Naive B cell (primary cell): ENCODE measurements around the gene LYZL6. TPM values are rescaled to one million over a fixed set of nuclear protein-coding genes. Genes with fewer than 3 reads are reported as not detected.

Source experiments
- ATAC-seq, 2 donors: fragments of 150-1000 bp; cut with Tn5 transposase; 2 replicates each; pipeline ENCODE4 v1.10.0; 2021; ENCODE audit warnings: low read depth in 2 of 2, mild to moderate bottlenecking in 2 of 2, moderate library complexity in 2 of 2
- DNase-seq: peaks from one replicate; pipeline ENCODE4 v3.0.0; 2022
- H3K27ac Mint-ChIP-seq, 6 donors: one replicate each; pipeline ENCODE4 v1.8.0; 2020 to 2022; ENCODE audit warnings: mild to moderate bottlenecking in 6 of 6, mixed read lengths in 6 of 6, moderate library complexity in 5 of 6, inconsistent platforms in 2 of 6
- H3K27me3 Mint-ChIP-seq, 3 donors: one replicate each; pipeline ENCODE4 v1.8.0; 2021 to 2022; ENCODE audit warnings: mixed read lengths in 3 of 3, mild to moderate bottlenecking in 1 of 3
- H3K36me3 Mint-ChIP-seq, 2 donors: one replicate each; pipeline ENCODE4 v1.8.0; 2020 to 2022; ENCODE audit warnings: mixed read lengths in 2 of 2, inconsistent platforms in 1 of 2, mild to moderate bottlenecking in 1 of 2
- H3K4me1 Mint-ChIP-seq, 3 donors: one replicate each; pipeline ENCODE4 v1.8.0; 2020 to 2022; ENCODE audit warnings: mixed read lengths in 3 of 3, inconsistent platforms in 1 of 3, mild to moderate bottlenecking in 1 of 3, moderate library complexity in 1 of 3
- H3K4me3 Mint-ChIP-seq, 8 donors: one replicate each; pipeline ENCODE4 v1.8.0; 2020 to 2022; ENCODE audit warnings: mild to moderate bottlenecking in 8 of 8, mixed read lengths in 8 of 8, moderate library complexity in 8 of 8, inconsistent platforms in 2 of 8
- H3K9me3 Mint-ChIP-seq, 7 donors: one replicate each; pipeline ENCODE4 v1.8.0; 2020 to 2022; ENCODE audit warnings: mixed read lengths in 7 of 7, mild to moderate bottlenecking in 5 of 7, inconsistent platforms in 2 of 7, moderate library complexity in 1 of 7
- polyA plus RNA-seq, 6 donors: library from polyadenylated mRNA; unstranded; fragments of 300-500 nt; fragmentation: Illumina TruSeq; gene quantifications; one replicate each; pipeline ENCODE4 v1.2.3, GENCODE V29; 2021; ENCODE audit warnings: low read depth in 6 of 6

The LYZL6 gene
- polyA plus RNA-seq, 6 donors from 2014 or later, result not detected

DNA sequence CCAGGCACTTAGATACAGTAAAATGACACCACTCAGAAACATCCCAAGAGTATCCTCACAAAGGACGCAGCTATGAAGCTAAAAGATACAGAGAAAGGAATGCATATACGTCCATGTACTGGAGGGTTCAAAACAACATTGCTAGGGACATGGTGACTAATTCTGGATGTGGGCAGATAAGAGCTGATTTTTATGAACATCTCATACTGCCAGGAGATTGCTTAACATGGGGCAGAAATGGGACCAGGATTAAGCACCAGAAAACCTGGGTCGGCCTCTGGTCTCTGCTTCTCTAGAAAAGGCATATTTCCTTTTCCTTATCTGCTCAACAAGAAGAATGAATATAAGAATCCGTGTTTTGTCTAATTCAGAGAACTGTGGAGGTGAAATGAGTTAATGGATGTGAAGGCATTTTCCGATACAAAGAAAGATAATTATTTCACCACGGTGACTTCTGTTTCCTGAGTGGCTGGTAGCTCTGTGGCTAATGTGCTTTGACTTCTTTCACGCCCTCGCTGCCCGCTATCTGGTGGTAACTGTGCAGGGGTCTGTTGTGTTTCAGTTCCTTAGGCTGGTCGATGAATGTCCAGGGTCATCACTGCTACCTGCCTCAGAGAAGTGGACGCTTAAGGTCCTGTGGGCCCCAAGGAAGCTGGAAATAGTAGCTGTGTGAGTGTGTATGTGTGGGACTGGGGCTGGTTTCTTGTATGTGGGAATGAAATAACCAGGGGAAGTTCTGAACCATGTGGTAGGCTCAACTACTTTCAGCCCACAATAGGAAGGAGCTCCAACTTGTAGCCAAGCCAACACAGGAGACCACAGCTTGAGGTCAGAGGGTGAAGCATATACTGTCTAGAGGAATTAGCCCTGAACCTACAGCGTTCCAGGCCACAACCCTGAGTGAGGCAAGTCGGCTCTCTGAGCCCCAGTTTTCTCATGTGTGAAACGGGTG, 47.6 kb downstream of the LYZL6 start:
- Mint-ChIP-seq H3K4me3 (peak overlapping the region in 1 of 8 donors; percentile 40), H3K9me3 (no peaks in the 10 kb centered on the region), H3K36me3 (no peaks in the 10 kb centered on the region), H3K4me1 (no peaks in the 10 kb centered on the region), H3K27me3 (peaks cover 5 to 19% (median 17%) of the 10 kb centered on the region in 3 donors), H3K27ac (peak overlapping the region in 1 of 6 donors; percentile 94)
- DNase-seq, result no peak
- ATAC-seq, result no peak

- H3K4me1 Mint-ChIP-seq, result peaks cover 0 to 4% (median 0%) of the 10 kb centered on the region in 3 donors
- no peaks in the 10 kb centered on the region for H3K36me3 Mint-ChIP-seq
Measured at GRCh38 chr17:35894206-35894605, 49.3 kb downstream of the LYZL6 start.

DNA sequence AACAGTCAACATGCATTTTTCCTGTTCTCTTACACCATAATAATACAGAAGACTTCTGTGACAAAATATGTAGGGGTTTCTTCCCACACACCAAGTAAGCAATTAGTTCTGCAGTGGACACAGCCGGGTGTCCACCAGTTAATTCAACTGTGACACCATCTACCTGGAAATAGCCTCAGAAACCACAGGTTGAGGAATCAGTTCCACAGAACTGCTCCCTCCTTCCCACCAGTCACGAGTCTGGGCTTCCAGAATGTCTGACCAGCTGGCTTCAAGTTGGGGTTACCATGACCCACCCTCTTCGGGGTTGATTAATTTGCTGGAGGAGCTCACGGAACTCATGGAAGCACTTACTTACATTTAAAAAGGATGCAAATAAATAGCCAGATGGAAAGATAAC, 49.8 kb downstream of the LYZL6 start:
- H3K27ac Mint-ChIP-seq, result no peak overlapping the region
- ATAC-seq, result no peak

More at GRCh38 chr17:35894206-35894605, 49.3 kb downstream of the LYZL6 start:
- no peak overlapping the region for H3K4me3 Mint-ChIP-seq
- DNase-seq (no peak), ATAC-seq (no peak)
- H3K27ac Mint-ChIP-seq, result no peak overlapping the region
- peaks cover 5 to 17% (median 9%) of the 10 kb centered on the region in 3 donors for H3K27me3 Mint-ChIP-seq
- H3K9me3 Mint-ChIP-seq, result no peaks in the 10 kb centered on the region

GRCh38 chr17:35892091-35893035, 51.1 kb downstream of the LYZL6 start:
- H3K4me1 Mint-ChIP-seq, result peaks cover 0 to 4% (median 0%) of the 10 kb centered on the region in 3 donors
- DNase-seq, result no peak
- no peaks in the 10 kb centered on the region for H3K36me3 Mint-ChIP-seq
- H3K9me3 Mint-ChIP-seq, result no peaks in the 10 kb centered on the region
- no peak overlapping the region for H3K27ac Mint-ChIP-seq
- no peak for ATAC-seq
- peaks cover 5 to 12% (median 8%) of the 10 kb centered on the region in 3 donors for H3K27me3 Mint-ChIP-seq
- peak overlapping the region in 1 of 8 donors; percentile 66 for H3K4me3 Mint-ChIP-seq

More for the DNA sequence above, 49.8 kb downstream of the LYZL6 start:
- no peak for DNase-seq
- peaks cover 0 to 4% (median 0%) of the 10 kb centered on the region in 3 donors for H3K4me1 Mint-ChIP-seq
- H3K4me3 Mint-ChIP-seq, result no peak overlapping the region
- no peaks in the 10 kb centered on the region for H3K9me3 Mint-ChIP-seq
- peaks cover 5 to 17% (median 8%) of the 10 kb centered on the region in 3 donors for H3K27me3 Mint-ChIP-seq
- no peaks in the 10 kb centered on the region for H3K36me3 Mint-ChIP-seq

DNA sequence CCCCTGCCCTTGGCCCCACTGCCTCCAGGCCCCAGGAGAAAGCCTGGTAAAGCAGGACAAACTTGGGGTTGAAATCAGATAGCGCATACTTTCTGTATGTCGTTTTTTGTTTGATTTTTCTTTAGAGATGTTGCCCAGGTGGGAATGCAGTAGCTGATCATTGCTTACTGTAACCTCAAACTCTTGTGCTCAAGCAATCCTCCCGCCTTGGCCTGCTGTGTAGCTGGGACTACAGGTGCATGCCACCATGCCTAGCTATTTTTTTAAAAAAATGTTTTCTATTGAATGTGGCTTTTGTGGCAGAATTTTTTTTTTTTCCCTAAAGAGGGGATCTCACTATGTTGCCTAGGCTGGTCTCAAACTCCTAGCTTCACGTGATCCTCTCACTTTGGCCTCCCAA, 52.2 kb downstream of the LYZL6 start:
- DNase-seq (no peak), ATAC-seq (no peak)
- H3K4me3 Mint-ChIP-seq, result no peak overlapping the region
- no peaks in the 10 kb centered on the region for H3K9me3 Mint-ChIP-seq
- H3K27me3 Mint-ChIP-seq, result peaks cover 5 to 12% (median 8%) of the 10 kb centered on the region in 3 donors
- H3K4me1 Mint-ChIP-seq, result peaks cover 0 to 4% (median 0%) of the 10 kb centered on the region in 3 donors
- H3K36me3 Mint-ChIP-seq, result no peaks in the 10 kb centered on the region
- no peak overlapping the region for H3K27ac Mint-ChIP-seq

DNA sequence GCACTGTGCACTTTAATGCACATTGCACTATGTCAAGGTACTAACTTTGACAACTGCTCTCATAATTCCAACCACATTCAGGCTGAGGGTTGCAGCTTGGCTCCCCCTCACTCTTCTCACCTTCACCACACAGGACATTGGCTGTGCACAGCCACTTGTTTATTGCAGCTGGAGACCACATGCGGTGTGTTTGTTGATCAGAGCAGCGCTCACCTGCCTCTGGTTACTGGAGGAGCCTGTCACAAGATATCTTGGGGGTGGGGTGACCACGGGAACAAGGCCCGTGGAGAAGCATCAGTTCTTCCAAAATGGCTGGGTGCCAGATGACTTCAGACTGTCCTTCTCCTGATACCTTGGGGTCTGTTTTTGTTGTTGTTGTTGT, 52.7 kb downstream of the LYZL6 start:
- Mint-ChIP-seq H3K27ac (no peak overlapping the region), H3K36me3 (no peaks in the 10 kb centered on the region), H3K9me3 (no peaks in the 10 kb centered on the region), H3K4me3 (no peak overlapping the region), H3K4me1 (peaks cover 0 to 4% (median 0%) of the 10 kb centered on the region in 3 donors), H3K27me3 (peaks cover 0 to 7% (median 4%) of the 10 kb centered on the region in 3 donors)
- ATAC-seq (no peak), DNase-seq (no peak)

GRCh38 chr17:35889818-35890773, 53.4 kb downstream of the LYZL6 start:
- DNase-seq, result no peak
- Mint-ChIP-seq H3K4me1 (peaks cover 0 to 4% (median 0%) of the 10 kb centered on the region in 3 donors), H3K36me3 (no peaks in the 10 kb centered on the region), H3K9me3 (no peaks in the 10 kb centered on the region), H3K4me3 (no peak overlapping the region), H3K27me3 (peaks cover 0 to under 1% (median 0%) of the 10 kb centered on the region in 3 donors), H3K27ac (no peak overlapping the region)
- no peak for ATAC-seq

DNA sequence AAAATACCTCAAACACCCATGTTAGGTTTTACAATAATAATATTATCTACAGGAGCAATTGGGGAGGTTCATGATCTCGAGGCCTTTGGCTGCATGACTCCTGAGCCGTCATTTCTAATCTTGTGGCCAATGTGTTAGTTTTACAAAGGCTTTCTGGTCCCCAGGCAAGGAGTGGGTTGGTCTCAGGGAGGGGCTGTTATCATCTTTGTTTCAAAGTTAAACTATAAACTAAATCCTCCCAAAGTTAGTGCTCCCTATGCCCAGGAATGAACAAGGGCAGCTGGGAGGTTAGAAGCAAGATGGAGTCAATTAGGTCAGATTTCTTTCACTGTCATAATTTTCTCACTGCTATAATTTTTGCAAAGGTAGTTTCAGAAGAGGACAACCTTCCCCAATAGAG, 54.3 kb downstream of the LYZL6 start:
- Mint-ChIP-seq H3K4me1 (peaks cover 0 to 4% (median 0%) of the 10 kb centered on the region in 3 donors), H3K4me3 (no peak overlapping the region), H3K36me3 (no peaks in the 10 kb centered on the region), H3K27ac (peak overlapping the region in 2 of 6 donors; percentile 20 to 62), H3K27me3 (no peaks in the 10 kb centered on the region), H3K9me3 (no peaks in the 10 kb centered on the region)
- ATAC-seq (no peak), DNase-seq (no peak)

Other genes starting within 250 kb of the LYZL6 start
- gene RASL10B, start 212.1 kb downstream of the LYZL6 start, polyA plus RNA-seq, result not detected
- not detected for gene GAS2L2, start 190.5 kb downstream of the LYZL6 start, polyA plus RNA-seq
- gene C17orf50, start 182.8 kb downstream of the LYZL6 start, polyA plus RNA-seq, result not detected
- gene MMP28, start 148.1 kb downstream of the LYZL6 start, polyA plus RNA-seq, result under 1 TPM in 1 of 6 donors, not detected in 5; 0.21 TPM
- 10 to 100 TPM; 16.6 to 44.4 (median 21.7) TPM for gene TAF15, start 134.2 kb downstream of the LYZL6 start, polyA plus RNA-seq
- not detected for gene HEATR9, start 74.8 kb downstream of the LYZL6 start, polyA plus RNA-seq
- gene CCL5, start 63.4 kb downstream of the LYZL6 start, polyA plus RNA-seq, result 10 to 100 TPM in 4 of 6 donors, 1 to 10 TPM in 2; 4.9 to 15.3 (median 12.7) TPM
- not detected for gene RDM1, start 12.9 kb downstream of the LYZL6 start, polyA plus RNA-seq
- not detected for gene CCL16, start 37.8 kb upstream of the LYZL6 start, polyA plus RNA-seq
- not detected for gene CCL14, start 43.0 kb upstream of the LYZL6 start, polyA plus RNA-seq
- gene CCL15, start 57.8 kb upstream of the LYZL6 start, polyA plus RNA-seq, result not detected
- not detected for gene CCL23, start 74.3 kb upstream of the LYZL6 start, polyA plus RNA-seq
- not detected for gene CCL18, start 120.6 kb upstream of the LYZL6 start, polyA plus RNA-seq
- 10 to 100 TPM in 3 of 6 donors, 1 to 10 TPM in 3; 7.0 to 36.8 (median 13.0) TPM for gene CCL3, start 146.4 kb upstream of the LYZL6 start, polyA plus RNA-seq
- 10 to 100 TPM in 3 of 6 donors, 1 to 10 TPM in 2, under 1 TPM in 1; 0.79 to 43.5 (median 19.5) TPM for gene CCL4, start 160.1 kb upstream of the LYZL6 start, polyA plus RNA-seq
- under 1 TPM in 1 of 6 donors, not detected in 5; 0.73 TPM for gene TBC1D3B, start 232.9 kb upstream of the LYZL6 start, polyA plus RNA-seq